HG03571 (cell line): ENCODE data around the gene OR8G1.
"Not testable (repeated sequence)": the region's sequence is repeated elsewhere in the genome, so short reads cannot be mapped to it uniquely, and the experiment has no call there.

ENCODE experiments used
- ATAC-seq: cut with Tn5 transposase; IDR thresholded peaks from one replicate; pipeline ENCODE4 v1.9.1; 2021; ENCODE audit not compliant: unreplicated experiment

OR8G1 gene, protein sequence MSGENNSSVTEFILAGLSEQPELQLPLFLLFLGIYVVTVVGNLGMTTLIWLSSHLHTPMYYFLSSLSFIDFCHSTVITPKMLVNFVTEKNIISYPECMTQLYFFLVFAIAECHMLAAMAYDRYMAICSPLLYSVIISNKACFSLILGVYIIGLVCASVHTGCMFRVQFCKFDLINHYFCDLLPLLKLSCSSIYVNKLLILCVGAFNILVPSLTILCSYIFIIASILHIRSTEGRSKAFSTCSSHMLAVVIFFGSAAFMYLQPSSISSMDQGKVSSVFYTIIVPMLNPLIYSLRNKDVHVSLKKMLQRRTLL

DNA sequence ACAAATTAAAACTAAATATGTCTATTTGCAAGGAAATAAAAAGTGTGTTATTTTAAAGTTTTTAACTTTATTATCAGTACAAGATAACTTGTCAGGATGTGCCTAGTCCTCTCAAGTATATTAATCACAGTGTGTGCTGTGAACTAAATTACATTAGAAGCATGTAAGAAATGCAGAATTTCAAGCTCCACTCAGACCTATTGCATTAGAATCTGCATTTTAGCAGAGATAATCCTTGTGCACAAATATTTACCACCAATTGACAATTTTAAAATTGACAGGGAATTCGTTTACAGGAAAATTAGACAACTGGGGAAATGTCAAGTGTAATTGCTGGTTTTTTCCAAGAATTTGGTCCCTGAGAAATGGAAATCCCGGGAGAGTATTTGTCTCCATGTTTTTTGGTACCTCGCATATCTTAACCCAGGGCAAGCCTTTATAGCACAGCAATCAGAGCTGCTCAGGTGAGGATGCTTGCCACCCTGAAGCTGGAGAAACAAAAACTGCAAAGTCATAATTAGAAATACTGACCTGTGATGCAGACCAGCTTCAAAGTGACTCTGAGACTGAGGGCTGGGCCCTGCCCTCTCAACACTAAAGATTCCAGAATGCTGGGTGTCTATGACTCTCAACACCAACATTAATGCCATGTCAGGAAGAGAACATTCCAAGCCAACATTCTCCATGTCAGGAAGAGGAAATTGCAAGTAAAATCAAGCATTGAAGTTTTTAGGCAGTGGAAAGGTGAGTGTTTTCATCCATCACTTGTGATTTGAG is at the start of gene OR8G1:
TSS of gene OR8G1 (plus strand) at position 475 of the 777 bp plus-strand sequence. CDS start 8,581 bp downstream, outside the sequence.
- ATAC-seq, result no peak

DNA sequence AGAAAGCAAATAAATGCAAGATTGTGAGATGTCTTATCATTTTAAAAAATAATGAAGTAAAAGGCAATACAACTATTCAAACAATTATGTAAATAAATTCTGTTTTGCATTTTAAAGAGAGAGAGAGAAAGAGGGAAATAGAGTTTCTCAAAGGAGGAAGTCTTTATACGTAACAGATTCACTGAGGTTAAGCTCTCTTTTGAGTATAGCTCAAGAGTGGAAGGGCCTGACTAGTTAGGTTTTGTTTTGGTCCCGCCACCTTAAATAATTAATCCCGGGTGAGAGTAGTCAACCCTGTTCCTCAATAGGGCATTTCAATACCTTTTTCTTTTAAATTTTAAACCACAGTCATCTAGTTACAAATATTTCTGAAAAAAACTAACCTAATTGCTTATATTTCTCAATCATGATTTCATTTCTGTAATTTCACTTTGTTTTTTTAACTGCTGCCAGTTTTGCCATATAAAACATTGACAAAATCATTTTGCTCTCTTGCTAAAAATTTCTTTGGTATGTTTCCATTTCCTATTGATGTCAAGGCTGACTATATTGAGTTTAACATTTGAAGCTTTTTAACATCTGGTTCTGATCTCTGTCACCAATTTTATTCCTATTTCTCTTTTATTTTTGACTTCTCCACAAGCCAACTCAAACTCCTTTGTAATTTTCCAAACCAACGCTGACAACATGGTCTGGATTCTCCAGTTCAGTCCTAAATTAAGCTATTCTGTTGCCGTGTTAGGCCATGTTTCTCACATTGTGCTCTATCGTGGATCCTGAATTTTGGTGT is 47.5 kb upstream of the OR8G1 start:
- peak; percentile 85 for ATAC-seq

DNA sequence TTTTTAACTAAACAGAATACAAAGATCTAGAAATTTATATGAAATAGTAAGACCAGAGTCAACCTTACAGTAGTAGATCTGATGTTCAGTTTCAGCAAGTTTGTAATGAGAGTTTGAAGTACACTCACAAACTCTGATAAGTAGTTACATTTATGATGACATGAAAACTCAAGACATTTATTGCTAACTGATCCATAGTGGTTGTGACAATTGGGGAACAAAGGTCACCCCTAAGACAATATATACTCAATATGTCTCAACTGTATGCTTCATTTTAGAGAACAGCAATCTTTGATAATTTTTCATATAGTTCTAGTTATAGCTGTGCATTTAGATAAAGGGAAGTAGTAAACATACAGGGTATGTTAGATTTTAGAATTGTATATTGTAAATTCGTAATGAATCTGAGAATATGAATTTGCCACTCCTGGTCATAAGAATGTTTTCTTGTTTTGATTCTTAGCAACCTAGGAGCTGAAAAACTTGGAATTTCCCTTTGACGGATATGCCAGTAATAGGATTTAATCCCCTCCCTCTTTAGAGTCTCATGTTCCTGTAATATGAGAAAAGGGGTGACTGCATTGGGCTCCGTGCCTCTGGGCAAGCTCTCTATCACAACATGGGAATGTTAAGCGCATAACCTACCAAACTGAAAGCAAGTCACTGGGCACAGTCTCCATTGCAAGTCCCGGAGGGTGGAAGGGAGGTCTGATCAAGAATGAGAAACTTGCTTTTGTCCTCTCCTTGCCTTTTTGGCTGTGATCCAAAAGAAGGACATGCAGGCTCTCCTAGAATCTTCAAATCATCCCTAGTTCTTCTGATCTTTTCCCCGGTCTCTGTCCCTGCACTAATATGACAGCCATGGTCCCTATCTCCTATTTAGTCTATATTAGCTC is 46.4 kb upstream of the OR8G1 start:
- no peak for ATAC-seq

GRCh38 chr11:124195189-124195734 is 45.6 kb upstream of the OR8G1 start:
- ATAC-seq, result peak; percentile 65

- no peak for ATAC-seq
Observed at GRCh38 chr11:124197999-124198398, 42.9 kb upstream of the OR8G1 start.

DNA sequence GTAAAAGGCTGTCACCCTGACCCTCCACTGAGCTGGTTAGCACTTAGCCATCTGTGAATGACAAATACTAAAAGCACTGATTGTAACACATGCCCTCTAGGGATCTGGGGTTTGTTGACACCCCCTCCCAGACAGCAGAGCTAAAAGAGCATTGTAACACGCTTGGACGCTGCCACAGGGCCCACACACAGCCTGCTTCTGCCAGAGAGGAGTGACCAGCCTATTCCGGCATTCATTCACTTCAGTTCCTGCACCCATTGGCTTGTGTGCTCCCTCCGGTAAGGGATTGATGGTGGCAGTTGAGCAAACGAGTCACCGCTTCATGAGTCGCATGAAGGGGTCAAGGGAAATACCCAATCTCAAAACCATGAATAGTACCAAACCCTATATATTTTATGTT is 42.0 kb upstream of the OR8G1 start:
- ATAC-seq, result no peak

- ATAC-seq, result no peak
Observed at GRCh38 chr11:124199702-124200101, 41.2 kb upstream of the OR8G1 start.

- ATAC-seq, result no peak
Observed at GRCh38 chr11:124200671-124201070, 40.2 kb upstream of the OR8G1 start.

DNA sequence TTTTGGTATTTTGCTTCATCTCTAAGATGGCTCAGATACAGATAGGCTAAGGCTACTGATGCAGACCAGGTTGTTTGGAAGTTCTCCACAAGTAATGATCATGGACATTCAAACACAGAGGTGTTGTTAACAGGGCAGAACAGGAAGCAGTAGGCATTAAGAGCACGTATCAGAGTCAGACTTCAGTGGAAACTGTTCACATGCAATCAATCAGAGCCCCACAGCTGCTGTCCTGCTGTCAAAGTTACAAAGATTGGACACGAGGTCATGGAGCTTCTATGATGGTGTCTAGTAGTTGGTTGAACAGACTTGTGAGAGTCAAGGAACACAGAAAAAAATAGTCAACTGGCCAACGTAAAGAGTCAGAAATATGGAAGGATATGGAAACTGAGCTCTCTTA is 37.9 kb upstream of the OR8G1 start:
- ATAC-seq, result no peak

GRCh38 chr11:124204008-124204407 is 36.9 kb upstream of the OR8G1 start:
- no peak for ATAC-seq

GRCh38 chr11:124207102-124207792 is 33.6 kb upstream of the OR8G1 start:
- ATAC-seq, result no peak

- no peak for ATAC-seq
Observed at GRCh38 chr11:124209824-124210357, 31.0 kb upstream of the OR8G1 start.

DNA sequence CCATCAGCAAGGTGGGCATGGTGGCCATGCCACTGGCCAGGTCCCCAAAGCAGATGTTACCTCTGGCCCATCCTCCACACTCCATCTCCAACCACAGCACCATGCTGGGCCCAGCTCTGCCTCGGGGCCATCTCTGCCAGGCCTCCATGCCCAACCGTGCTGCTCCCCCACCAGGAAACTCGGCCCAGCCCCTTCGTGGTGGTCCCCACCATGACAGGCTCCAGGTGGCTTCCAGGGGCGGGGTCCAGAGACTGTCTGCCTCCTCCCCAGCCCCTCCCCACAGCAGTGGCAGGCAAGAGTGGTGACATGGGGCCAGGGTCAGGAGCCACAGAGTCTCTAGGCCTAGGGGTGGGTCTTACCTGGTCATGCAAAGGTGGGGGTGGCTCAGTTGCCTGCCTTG is 30.5 kb upstream of the OR8G1 start:
- no peak for ATAC-seq

- no peak for ATAC-seq
Observed at GRCh38 chr11:124211321-124211720, 29.6 kb upstream of the OR8G1 start.

DNA sequence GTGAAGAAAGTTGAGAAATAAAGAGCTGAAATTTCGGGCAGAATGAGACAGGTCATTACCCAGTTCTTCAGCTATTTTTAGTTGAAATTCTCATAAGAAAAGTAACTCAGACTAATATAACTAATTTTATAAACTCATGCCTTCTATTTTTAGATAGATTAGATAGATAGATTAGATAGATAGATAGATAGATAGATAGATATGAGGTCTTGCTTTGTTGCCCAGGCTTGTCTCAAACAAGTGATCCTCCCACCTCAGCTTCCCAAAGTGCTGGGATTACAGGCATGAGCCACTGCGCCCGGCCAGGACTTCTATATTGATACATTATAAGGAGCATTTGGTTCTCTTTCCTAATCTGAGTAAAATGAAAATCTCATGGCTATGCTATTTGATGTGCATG is 26.9 kb upstream of the OR8G1 start:
- ATAC-seq, result no peak

DNA sequence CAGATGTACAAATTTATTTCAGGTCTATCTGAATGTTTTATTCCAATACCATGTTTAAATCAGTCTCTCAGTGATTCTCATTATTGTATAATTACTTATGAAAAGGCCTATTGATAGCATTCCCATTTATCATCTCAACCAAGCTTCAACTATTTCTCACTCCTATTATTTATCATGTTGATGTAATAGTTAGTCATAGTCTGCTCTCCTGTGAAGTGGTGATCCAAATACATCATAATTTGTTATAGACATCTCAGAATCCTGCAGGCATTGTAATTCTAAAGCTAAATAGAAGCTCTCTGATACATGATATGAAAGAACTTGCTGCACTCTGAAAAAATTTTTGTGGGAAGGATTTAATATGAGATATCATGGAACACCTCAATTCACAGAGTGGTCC is 21.8 kb upstream of the OR8G1 start:
- no peak for ATAC-seq

DNA sequence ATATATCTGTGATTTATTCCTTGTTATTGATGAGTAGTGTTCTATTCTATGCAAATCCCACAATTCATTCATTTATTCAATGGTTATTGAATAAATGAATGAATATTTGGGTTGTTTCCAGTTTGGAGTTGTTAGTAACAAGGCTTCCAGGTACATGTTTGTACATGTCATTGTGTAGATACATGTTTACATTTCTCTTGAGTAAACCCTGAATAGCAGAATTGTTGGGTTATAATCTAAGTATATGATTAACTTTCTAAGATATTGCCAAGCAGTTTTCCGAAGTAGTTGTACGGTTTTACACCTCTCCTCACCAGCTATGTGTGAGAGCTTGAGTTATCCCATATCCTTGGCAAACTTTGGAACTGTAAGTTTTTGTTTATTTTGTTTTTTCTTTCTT is 18.5 kb upstream of the OR8G1 start:
- no peak for ATAC-seq

DNA sequence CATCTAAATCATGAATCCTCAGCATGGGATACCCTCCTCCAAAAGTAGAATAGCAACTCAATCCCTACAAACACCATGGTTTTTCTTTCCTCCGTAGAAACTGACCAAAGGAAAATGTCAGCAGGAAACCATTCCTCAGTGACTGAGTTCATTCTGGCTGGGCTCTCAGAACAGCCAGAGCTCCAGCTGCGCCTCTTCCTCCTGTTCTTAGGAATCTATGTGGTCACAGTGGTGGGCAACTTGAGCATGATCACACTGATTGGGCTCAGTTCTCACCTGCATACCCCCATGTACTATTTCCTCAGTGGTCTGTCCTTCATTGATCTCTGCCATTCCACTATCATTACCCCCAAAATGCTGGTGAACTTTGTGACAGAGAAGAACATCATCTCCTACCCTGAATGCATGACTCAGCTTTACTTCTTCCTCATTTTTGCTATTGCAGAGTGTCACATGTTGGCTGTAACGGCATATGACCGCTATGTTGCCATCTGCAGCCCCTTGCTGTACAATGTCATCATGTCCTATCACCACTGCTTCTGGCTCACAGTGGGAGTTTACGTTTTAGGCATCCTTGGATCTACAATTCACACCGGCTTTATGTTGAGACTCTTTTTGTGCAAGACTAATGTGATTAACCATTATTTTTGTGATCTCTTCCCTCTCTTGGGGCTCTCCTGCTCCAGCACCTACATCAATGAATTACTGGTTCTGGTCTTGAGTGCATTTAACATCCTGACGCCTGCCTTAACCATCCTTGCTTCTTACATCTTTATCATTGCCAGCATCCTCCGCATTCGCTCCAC is 16.1 kb upstream of the OR8G1 start:
- ATAC-seq, result not testable (repeated sequence)

- ATAC-seq, result no peak
Observed at GRCh38 chr11:124225471-124225870, 15.4 kb upstream of the OR8G1 start.
